ENCODE data around the gene CAMK1D.
"Not testable (repeated sequence)": the region's sequence is repeated elsewhere in the genome, so short reads cannot be mapped to it uniquely, and the experiment has no call there.

The CAMK1D gene

GRCh38 chr10:12834721-12835120 lies 485.4 kb downstream of the CAMK1D start:
- no peak for DNase-seq

- DNase-seq: no peak
These were observed 486.4 kb downstream of the CAMK1D start for GRCh38 chr10:12835709-12836108.

- no peak for DNase-seq
These were observed 489.0 kb downstream of the CAMK1D start for GRCh38 chr10:12838366-12838765.

- DNase-seq: no peak
These were observed 489.9 kb downstream of the CAMK1D start for GRCh38 chr10:12838995-12839927.

GRCh38 chr10:12839941-12840611 lies 490.7 kb downstream of the CAMK1D start:
- DNase-seq: no peak

GRCh38 chr10:12841426-12841825 lies 492.1 kb downstream of the CAMK1D start:
- no peak for DNase-seq

- no peak for DNase-seq
These were observed 492.5 kb downstream of the CAMK1D start for GRCh38 chr10:12841826-12842225.

GRCh38 chr10:12842310-12842709 lies 493.0 kb downstream of the CAMK1D start:
- no peak for DNase-seq

- no peak for DNase-seq
These were observed 494.1 kb downstream of the CAMK1D start for GRCh38 chr10:12843296-12843945.

GRCh38 chr10:12844811-12845483 lies 495.6 kb downstream of the CAMK1D start:
- DNase-seq: no peak

GRCh38 chr10:12846718-12847117 lies 497.4 kb downstream of the CAMK1D start:
- no peak for DNase-seq

- no peak for DNase-seq
These were observed 498.1 kb downstream of the CAMK1D start for GRCh38 chr10:12847361-12847975.

- no peak for DNase-seq
These were observed 499.3 kb downstream of the CAMK1D start for GRCh38 chr10:12848439-12849173.

- no peak for DNase-seq
These were observed 500.2 kb downstream of the CAMK1D start for GRCh38 chr10:12849319-12850181.

GRCh38 chr10:12852687-12853086 lies 503.3 kb downstream of the CAMK1D start:
- DNase-seq: no peak

- no peak for DNase-seq
These were observed 505.6 kb downstream of the CAMK1D start for GRCh38 chr10:12854988-12855387.

- DNase-seq: no peak
These were observed 513.1 kb downstream of the CAMK1D start for GRCh38 chr10:12862459-12862858.

GRCh38 chr10:12865515-12865914 lies 516.2 kb downstream of the CAMK1D start:
- not testable (repeated sequence) for DNase-seq

- no peak for DNase-seq
These were observed 518.9 kb downstream of the CAMK1D start for GRCh38 chr10:12868229-12868628.

GRCh38 chr10:12869427-12869826 lies 520.1 kb downstream of the CAMK1D start:
- no peak for DNase-seq

- no peak for DNase-seq
These were observed 523.2 kb downstream of the CAMK1D start for GRCh38 chr10:12872577-12872976.

Data from NCI-H748 treated with DMSO at 0.1 percent for 48 hours (cell line).